CD4-positive, alpha-beta T cell treated with Interleukin-4 for 4 hours (primary cell): ENCODE results near the gene PGM5.
"Not testable (repeated sequence)": the region's sequence is repeated elsewhere in the genome, so short reads cannot be mapped to it uniquely, and the experiment has no call there.

Experiments
- DNase-seq: peaks from one replicate; pipeline ENCODE4 v3.0.0-alpha.2; 2020

The PGM5 gene

DNA sequence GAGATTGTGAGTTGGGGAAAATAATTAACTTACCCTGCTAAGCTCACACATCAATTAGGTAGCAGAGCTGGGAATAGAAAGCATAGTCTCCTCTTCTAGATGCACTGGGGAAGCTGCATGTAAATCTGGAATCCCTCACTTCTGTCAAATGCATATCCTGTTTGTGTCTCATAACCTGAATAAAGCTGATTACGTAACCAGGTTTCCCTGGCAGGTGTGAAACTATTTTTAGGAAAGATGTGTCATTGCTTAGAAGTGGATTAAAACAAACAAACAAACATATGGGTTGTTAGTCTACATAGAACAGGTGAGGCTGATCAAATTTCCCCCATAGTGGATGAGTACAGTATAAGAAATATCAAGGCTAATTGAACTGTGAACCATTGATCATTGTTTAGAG, 27.5 kb downstream of the PGM5 start:
- DNase-seq, result not testable (repeated sequence)

- not testable (repeated sequence) for DNase-seq
Observed at GRCh38 chr9:68389558-68389957, 33.1 kb downstream of the PGM5 start.

- DNase-seq, result not testable (repeated sequence)
Observed at GRCh38 chr9:68390737-68391136, 34.3 kb downstream of the PGM5 start.

DNA sequence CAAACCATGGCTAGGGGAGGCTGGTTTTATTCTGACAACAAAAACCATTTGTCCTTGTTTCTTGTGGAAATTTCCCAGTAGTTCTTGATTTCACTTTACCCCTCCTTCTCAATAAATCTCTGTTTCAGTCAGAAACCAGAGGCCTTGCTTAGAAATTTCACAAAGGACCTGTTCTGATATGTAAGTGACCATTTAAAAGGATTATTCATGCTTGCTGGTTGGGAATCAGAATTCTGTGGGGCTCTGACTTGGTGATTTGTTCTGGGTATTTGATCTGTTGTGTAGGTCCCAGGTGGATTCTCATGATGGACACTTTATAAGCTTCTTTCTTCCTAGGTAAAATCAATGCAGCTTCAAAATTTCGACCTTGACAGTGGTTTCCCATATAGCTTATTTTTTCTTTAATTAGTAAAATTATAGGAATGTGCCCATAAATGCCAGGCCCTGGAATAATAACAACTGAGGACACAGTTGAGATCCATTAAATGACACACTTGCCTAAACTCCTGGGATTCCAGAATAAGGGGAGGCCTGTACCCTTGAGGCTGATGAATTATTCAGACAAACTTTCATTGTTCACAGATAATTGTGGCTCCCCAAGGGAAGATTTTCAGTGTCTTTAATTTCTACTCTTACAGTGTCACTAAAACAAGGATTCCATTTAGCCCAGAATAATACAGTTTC, 40.1 kb downstream of the PGM5 start:
- not testable (repeated sequence) for DNase-seq

DNA sequence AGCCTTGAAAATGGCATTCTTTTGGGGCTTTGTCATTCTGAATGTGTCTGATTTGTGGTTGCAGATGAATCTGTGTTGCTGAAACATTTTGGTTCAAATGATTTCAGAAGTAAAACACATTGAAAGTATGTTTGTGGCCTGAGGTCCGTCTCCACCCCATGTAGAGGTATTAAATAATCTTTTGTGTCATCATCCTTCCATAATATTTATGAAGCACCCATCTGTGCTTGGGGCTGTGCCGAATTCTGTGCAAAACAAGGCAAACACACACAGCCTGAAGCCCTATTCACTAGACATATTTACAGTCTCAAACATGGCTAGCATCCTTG, 40.6 kb downstream of the PGM5 start:
- not testable (repeated sequence) for DNase-seq

GRCh38 chr9:68397796-68398195, 41.4 kb downstream of the PGM5 start:
- not testable (repeated sequence) for DNase-seq

- not testable (repeated sequence) for DNase-seq
Observed at GRCh38 chr9:68398324-68398723, 41.9 kb downstream of the PGM5 start.

DNA sequence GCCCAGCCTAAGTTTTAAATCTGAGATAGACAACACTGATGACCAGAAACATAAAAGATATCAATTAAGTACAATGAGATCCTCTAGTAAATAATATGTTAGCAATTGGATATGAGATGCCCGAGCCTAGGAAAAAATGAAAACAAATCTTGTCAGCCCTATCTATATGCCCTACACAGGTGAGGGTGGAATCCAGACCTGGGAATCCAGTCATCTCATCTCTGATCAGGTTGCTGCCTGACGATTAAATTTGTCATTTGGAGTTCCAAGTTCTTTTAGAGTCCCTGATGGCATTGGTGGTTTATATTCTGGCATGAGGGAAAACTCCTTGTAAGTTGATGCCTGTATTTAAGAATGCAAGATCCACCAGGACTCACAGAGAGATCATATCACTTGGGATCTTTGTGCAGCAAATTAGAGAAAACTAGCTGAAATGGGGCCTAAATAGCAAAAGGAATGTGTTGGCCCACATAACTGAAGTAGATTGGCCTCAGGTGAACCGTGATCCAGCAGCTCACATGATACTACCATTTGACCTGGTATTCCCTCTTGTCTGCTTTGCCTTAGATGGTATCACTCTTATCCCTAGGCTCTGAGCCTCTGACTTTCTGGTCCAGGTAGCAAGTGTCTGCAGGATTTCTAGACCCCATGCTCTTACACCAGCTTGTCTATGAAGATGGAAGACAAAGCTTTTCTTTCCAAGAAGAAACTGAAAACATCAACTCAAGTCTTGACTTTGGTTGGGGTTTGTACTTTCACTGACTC, 48.2 kb downstream of the PGM5 start:
- not testable (repeated sequence) for DNase-seq

- DNase-seq, result not testable (repeated sequence)
Observed at GRCh38 chr9:68411865-68412264, 55.5 kb downstream of the PGM5 start.

- DNase-seq, result not testable (repeated sequence)
Observed at GRCh38 chr9:68412754-68413153, 56.3 kb downstream of the PGM5 start.

DNA sequence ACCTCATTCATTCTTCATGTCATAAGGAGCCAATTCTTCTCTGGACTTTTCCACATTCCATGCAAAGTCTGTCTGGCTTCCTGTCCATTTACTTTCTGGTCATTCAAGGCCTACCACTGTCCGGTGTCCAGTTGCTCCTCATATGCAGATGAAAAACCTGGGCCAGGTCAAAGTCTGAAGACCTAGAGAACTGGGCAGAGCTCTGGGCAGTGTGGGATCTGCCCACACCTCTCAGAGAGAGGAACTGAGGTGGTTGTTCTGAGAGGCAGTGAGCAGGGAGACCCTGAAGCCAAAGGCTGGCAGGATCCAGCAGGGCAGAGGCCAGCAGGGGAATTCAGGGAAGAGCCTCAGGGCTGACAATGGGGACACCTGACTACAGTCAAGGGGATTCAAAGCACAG, 58.7 kb downstream of the PGM5 start:
- DNase-seq, result not testable (repeated sequence)

DNA sequence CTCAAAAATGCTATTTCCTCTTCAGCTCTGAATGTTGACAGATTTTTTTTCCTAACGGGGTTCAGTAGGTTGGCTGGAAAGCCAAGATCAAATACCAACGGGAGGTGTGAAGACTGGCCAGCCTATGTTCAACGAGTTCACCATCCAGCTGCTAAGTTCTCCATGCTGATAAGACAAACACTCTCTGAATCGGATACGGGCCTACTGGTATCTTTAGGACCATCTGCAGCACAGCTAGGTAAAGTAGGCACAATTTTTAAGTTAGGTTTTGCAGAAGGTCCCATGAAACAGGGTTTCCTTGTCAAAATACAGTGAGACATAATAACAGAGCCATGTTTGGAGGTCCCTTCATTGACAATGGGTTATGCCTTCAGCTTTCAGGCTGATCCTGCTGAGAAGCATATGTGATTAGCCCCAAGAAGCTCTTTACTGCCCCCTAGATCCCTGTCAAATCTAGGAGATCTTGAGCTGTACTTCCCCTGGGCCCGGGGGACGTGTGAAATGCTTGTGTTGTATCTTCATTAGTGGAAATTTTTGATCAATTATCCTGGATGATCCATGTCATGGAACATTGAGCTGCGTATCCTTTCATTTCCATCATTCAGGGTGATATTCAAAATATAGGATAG, 60.6 kb downstream of the PGM5 start:
- DNase-seq, result no peak

- DNase-seq, result no peak
Observed at GRCh38 chr9:68417762-68418161, 61.4 kb downstream of the PGM5 start.

GRCh38 chr9:68418259-68418845, 61.9 kb downstream of the PGM5 start:
- DNase-seq, result no peak

DNA sequence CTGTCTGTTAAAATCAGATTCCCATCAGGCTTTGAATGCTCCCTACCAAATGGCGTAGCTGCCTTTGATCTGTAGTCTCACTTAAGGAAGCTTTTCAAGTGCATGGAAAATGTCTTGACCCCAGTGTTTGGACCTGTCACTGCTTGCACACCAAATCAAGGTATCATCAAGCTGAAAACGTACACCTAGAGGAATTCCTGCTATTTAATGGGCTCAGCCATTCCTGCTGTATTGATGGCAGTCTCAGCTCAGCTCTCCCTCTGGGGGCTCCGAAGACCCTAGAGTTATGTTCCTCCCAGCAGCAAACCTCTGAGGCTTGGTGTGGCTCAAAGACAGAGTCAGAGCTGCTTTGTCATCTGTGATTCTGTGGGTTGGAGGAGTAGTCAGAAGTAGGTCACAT, 63.5 kb downstream of the PGM5 start:
- DNase-seq, result no peak

DNA sequence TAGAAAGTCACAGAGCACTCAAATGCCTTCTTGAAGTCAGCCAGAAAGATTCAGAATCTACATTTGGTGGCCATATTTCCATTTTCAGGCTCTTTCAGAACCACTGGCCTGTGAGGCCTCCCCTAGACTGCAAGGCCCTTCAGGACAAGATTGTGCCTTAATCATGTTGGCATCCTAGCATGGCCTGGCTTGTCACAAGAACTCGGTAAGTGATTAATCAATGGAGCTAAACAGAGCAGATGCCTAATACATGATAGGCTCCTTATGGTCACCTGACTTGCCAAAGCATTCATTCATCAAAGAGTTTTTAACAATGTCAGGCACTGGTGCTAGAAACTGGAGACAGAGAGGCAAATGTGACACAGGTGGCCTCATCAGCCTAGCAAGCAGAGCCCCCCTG, 70.3 kb downstream of the PGM5 start:
- DNase-seq, result no peak

DNA sequence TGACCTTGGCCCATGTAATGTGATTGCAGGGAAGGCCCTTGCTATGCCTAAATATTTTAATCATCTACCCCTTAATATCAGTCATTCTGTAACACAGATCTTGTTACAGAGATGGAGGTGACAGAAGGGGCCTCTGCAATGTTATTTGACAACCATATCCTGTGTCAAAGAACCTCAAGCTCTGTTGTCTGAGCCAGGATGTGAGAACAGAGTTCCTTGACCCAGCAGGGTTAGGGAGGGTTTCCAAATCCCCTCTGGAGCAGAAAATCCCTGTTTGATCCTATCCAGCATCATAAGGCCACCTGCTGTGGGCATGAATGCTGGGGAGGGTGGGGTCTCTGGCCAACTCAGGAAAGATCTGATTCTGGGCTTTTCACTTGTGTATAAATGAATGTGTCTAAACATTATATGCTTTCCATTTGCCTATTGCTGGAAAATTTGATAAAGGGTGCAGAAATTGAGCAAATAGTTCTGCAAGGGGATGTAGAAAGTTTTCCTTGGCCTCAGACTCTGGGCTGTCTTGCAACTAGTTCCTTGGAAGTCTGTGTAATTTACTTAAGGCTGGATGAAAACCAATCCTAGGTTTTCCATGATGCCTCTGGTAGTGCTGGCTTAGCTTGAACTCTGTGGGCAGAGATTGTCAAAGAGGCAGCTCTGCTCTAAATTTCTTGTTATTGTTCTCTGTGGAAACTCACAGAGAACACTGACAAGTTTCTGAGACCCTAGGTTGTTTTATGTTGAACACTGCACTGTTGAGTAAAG, 71.0 kb downstream of the PGM5 start:
- no peak for DNase-seq

GRCh38 chr9:68428481-68428880, 72.1 kb downstream of the PGM5 start:
- DNase-seq, result no peak

DNA sequence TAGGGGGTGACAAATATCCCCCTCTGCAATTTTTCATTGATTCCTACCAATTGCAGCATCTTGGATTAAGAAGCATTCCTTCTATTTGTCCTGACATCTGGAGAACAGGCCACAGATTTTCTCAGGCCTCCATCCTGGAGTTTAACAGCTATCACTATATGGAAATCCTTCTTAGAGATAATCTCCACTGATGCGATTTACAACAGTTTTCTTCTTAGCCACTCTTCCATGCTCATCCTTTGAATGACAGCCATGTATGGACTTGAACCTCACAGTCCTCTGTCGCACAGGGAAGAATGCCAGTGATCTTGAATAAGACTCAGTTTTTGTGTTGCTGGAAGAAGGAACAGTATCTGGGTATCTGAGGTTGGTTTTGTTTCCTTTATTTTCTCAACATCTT, 73.2 kb downstream of the PGM5 start:
- DNase-seq, result no peak

- no peak for DNase-seq
Observed at GRCh38 chr9:68431307-68431706, 74.9 kb downstream of the PGM5 start.

DNA sequence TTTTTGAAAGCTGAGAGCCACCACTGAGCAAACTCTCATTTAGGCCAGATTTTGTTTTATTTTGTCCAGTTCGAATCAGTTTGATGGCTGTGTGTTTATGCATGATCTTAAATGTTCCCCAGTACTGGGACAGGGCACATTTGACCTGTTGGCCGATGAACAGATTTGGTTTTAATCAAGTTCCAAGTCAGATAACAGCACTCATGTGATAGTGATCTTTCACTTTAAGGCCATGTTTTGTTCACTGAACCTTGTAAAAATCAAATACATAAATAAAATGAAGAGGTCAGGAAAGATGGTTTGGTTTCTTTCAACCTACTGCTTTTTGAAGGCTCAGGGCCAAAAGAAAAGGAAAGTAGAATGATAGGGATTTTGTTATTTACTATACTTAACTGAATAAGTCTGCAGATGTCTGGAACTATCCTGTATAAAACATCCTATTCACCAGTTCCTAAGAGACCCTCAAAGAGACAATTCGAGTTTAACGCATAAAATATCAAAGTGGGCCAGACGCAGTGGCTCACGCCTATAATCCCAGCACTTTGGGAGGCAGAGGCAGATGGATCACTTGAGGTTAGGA, 77.2 kb downstream of the PGM5 start:
- no peak for DNase-seq

DNA sequence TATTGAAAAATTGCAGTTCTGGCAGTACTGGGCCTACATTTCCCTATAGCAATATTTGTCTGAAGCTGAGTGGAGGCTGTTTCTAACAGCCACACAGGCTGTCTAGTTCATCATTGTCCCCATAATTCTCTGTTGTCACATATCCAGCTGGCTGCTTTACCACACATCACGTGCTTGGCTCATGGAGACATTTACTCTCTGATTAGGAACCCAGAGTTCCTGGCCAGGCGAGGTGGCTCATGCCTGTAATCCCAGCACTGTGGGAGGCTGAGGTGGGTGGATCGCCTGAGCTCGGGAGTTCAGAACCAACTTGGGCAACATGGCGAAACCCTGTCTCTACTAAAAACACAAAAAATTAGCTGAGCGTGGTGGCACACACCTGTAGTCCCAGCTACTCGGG, 81.4 kb downstream of the PGM5 start:
- DNase-seq, result no peak

- DNase-seq, result no peak
Observed at GRCh38 chr9:68443624-68444023, 87.2 kb downstream of the PGM5 start.
